Dendritic cell treated with granulocyte-macrophage colony-stimulating factor and Interleukin-4, amounts not matched to agents 40 ng/mL and 50 ng/mL, for 4 days (primary cell): ENCODE data around the gene URB2.
"Not testable (repeated sequence)": the region's sequence is repeated elsewhere in the genome, so short reads cannot be mapped to it uniquely, and the experiment has no call there.

ENCODE experiments used
- H3K27ac Mint-ChIP-seq: one replicate; pipeline ENCODE4 v1.8.0; 2022; ENCODE audit warnings: mild to moderate bottlenecking, mixed read lengths
- H3K27me3 Mint-ChIP-seq: one replicate; pipeline ENCODE4 v1.8.0; 2022; ENCODE audit warnings: mild to moderate bottlenecking, mixed read lengths
- H3K36me3 Mint-ChIP-seq: one replicate; pipeline ENCODE4 v1.8.0; 2022; ENCODE audit warnings: low read depth, mixed read lengths
- H3K4me1 Mint-ChIP-seq: one replicate; pipeline ENCODE4 v1.8.0; 2022; ENCODE audit warnings: low read depth, mixed read lengths
- H3K4me3 Mint-ChIP-seq: one replicate; pipeline ENCODE4 v1.8.0; 2022; ENCODE audit warnings: mild to moderate bottlenecking, moderate library complexity, mixed read lengths
- H3K9me3 Mint-ChIP-seq: one replicate; pipeline ENCODE4 v1.8.0; 2022; ENCODE audit warnings: mixed read lengths
- intact Hi-C: fragments of 100-400 bp; cut with micrococcal nuclease; formaldehyde crosslinking; loops from one replicate; pipeline ENCODE4 v1.15.0; 2022

Gene URB2

DNA sequence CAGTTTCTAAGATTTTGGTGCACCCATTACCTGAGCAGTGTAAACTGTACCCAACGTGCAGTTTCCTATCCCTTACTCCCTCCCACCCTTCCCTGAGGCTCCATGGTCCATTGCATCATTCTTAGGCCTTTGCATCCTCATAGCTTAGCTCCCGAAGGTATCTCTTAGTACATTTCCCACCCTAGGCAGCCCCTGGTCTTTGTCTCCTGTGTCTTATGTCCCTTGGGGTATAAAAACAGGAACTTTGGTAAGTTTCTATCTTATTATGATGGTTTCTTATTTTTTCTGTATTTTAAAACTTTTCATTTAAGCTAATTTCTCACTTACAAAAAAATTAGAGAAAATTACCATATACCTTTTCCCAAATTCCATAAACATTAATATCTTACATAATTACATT, 78.1 kb downstream of the URB2 start:
- Mint-ChIP-seq H3K27me3 (no peaks in the 10 kb centered on the region), H3K9me3 (peaks cover 15% of the 10 kb centered on the region), H3K4me3 (no peak overlapping the region), H3K4me1 (no peaks in the 10 kb centered on the region), H3K27ac (no peak overlapping the region), H3K36me3 (no peaks in the 10 kb centered on the region)
- intact Hi-C loops: no loop called here

DNA sequence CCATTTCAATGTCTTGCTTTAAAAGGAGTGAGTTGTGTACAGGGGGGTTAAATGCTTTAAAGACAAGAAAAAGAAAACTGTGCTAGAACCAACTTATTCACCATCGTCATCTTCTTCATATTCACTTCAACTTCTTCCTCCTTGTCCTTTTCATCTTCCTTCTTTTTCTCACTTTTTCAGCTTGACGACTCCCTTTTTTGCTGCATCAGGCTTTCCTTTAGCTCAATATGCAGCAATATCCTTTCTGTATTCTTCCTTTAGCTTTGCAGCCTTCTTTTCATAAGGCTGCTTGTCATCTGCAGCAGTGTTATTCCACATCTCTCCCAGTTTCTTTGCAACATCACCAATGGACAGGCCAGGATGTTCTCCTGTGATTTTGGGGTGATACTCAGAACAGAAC, 79.1 kb downstream of the URB2 start:
- H3K27me3 Mint-ChIP-seq, H3K27ac Mint-ChIP-seq, H3K4me3 Mint-ChIP-seq, intact Hi-C loops, H3K36me3 Mint-ChIP-seq, H3K4me1 Mint-ChIP-seq: not testable (repeated sequence)
- peaks cover 15% of the 10 kb centered on the region for H3K9me3 Mint-ChIP-seq

DNA sequence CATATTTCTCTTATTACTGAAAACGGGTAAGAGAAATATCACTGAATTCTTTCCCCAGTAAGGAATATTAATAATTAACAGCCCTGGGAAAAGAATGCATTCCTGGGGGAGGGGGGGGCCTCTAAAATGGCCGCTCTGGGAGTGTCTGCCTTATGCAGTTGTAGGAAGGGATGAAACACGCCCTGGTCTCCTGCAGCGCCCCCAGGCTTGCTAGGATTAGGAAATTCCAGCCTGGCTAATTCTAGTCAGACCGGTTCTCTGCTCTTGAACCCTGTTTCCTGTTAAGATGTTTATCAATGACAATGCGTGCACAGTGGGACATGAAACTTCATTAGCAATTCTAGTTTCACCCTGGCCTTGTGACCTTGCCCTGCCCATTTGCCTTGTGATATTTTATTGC, 81.1 kb downstream of the URB2 start:
- H3K9me3 Mint-ChIP-seq: peaks cover 15% of the 10 kb centered on the region
- H3K36me3 Mint-ChIP-seq, H3K4me3 Mint-ChIP-seq, intact Hi-C loops, H3K27ac Mint-ChIP-seq, H3K4me1 Mint-ChIP-seq, H3K27me3 Mint-ChIP-seq: not testable (repeated sequence)

DNA sequence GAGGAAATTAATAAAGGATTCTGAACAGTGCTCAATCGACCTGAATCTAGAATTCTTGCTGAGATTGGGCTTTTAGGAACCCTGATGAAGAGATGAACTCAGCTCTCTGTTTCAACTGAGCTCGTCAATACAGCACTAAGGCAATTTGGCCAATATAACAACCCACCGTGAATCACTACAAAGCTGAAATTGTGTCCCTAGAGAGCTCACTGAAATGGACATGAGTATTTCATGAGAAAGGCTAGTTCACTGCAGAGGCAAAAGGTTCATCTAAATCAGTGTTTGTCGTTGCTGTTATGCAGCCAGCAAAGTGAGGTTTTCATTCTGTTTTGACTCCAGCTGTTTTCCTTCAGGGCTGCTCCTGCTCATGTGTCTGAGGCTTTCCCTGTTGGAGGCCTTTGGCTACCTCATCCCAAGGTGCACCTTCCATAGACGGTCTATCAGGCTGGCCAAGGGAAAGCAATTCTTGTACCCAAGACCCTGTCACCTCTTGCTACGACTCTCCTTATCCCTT, 83.5 kb downstream of the URB2 start:
- no peak overlapping the region for H3K27ac Mint-ChIP-seq
- H3K4me1 Mint-ChIP-seq: no peaks in the 10 kb centered on the region
- H3K4me3 Mint-ChIP-seq: no peak overlapping the region
- H3K9me3 Mint-ChIP-seq: peaks cover 15% of the 10 kb centered on the region
- intact Hi-C loops: no loop called here
- H3K27me3 Mint-ChIP-seq: no peaks in the 10 kb centered on the region
- no peaks in the 10 kb centered on the region for H3K36me3 Mint-ChIP-seq
